Keratinocyte (primary cell): Measurements from ENCODE around the gene ERBB2. TPM values are rescaled to one million over a fixed set of nuclear protein-coding genes. Genes with fewer than 3 reads are reported as not detected.
"Not testable (repeated sequence)": the region's sequence is repeated elsewhere in the genome, so short reads cannot be mapped to it uniquely, and the experiment has no call there.

Experiments
- DNase-seq: peaks from one replicate; pipeline ENCODE4 v3.0.0-alpha.2; 2011; ENCODE audit warnings: low read depth, missing footprints, low spot score
- FAIRE-seq: peaks from 2 replicates; lab custom pipeline; 2011; peaks lifted over from hg19 to GRCh38; lab: Jason Lieb, UNC
- H2AFZ ChIP-seq: 2 replicates; pipeline ENCODE4 v1.6.0; 2012; ENCODE audit warnings: low read length, control low read depth, inconsistent platforms; ENCODE audit not compliant: control insufficient read depth
- H3K27ac ChIP-seq: 2 replicates; pipeline ENCODE4 v1.5.1; 2011; ENCODE audit warnings: low read length; ENCODE audit not compliant: control insufficient read depth, insufficient read depth
- H3K27me3 ChIP-seq: 3 replicates; pipeline ENCODE4 v1.6.0; 2011; ENCODE audit warnings: low read length; ENCODE audit not compliant: control insufficient read depth, insufficient read depth; ENCODE audit errors: extremely low read depth
- H3K36me3 ChIP-seq, 2 experiments: 2 replicates in 1 of 2; 3 replicates in 1 of 2; pipeline ENCODE4 v1.5.1; 2011; ENCODE audit warnings: low read length in 2 of 2, mild to moderate bottlenecking in 1 of 2; ENCODE audit not compliant: control insufficient read depth in 2 of 2, insufficient read depth in 2 of 2; ENCODE audit errors: extremely low read depth in 1 of 2
- H3K4me1 ChIP-seq: 3 replicates; pipeline ENCODE4 v1.5.1; 2011; ENCODE audit warnings: low read length; ENCODE audit not compliant: control insufficient read depth, insufficient read depth; ENCODE audit errors: extremely low read depth
- H3K4me2 ChIP-seq: 3 replicates; pipeline ENCODE4 v1.6.0; 2011; ENCODE audit warnings: low read depth, low read length; ENCODE audit not compliant: control insufficient read depth, insufficient read depth; ENCODE audit errors: extremely low read depth
- H3K4me3 ChIP-seq, 3 experiments: fragments of 200-600 bp in 1 of 3; sonication (generic) in 1 of 3; 2 replicates in 2 of 3; 3 replicates in 1 of 3; pipeline ENCODE4 v1.5.1; 2011 to 2016; ENCODE audit warnings: low read length in 3 of 3, mild to moderate bottlenecking in 3 of 3, control low read depth in 2 of 3, inconsistent platforms in 1 of 3, low read depth in 1 of 3, mixed read lengths in 1 of 3, mixed run types in 1 of 3, moderate library complexity in 1 of 3; ENCODE audit not compliant: control insufficient read depth in 2 of 3, insufficient read depth in 2 of 3; ENCODE audit errors: extremely low read depth in 1 of 3
- H3K79me2 ChIP-seq: 2 replicates; pipeline ENCODE4 v1.6.0; 2012; ENCODE audit warnings: low read length; ENCODE audit not compliant: control insufficient read depth, insufficient read depth
- H3K9ac ChIP-seq: 3 replicates; pipeline ENCODE4 v1.6.0; 2011; ENCODE audit warnings: low read length; ENCODE audit not compliant: control insufficient read depth, insufficient read depth; ENCODE audit errors: extremely low read depth
- H3K9me1 ChIP-seq: 3 replicates; pipeline ENCODE4 v1.6.0; 2011; ENCODE audit warnings: low read length; ENCODE audit not compliant: control insufficient read depth, insufficient read depth; ENCODE audit errors: extremely low read depth
- H3K9me3 ChIP-seq: 2 replicates; pipeline ENCODE4 v1.5.1; 2012; ENCODE audit warnings: low read depth, low read length; ENCODE audit not compliant: control insufficient read depth
- H4K20me1 ChIP-seq: 3 replicates; pipeline ENCODE4 v1.6.0; 2011; ENCODE audit warnings: low read length; ENCODE audit not compliant: control insufficient read depth, insufficient read depth; ENCODE audit errors: extremely low read depth
- CTCF ChIP-seq, 3 experiments: IDR thresholded peaks in 1 of 3; conservative IDR thresholded peaks in 1 of 3; optimal IDR thresholded peaks in 1 of 3; 2 replicates in 2 of 3; 3 replicates in 1 of 3; pipeline versions ENCODE3 to v1.5.1; 2011; ENCODE audit warnings: low read length in 3 of 3, mild to moderate bottlenecking in 3 of 3, moderate library complexity in 2 of 3, control low read depth in 1 of 3, inconsistent platforms in 1 of 3; ENCODE audit not compliant: insufficient read depth in 2 of 3; ENCODE audit errors: extremely low read depth in 1 of 3
- EZH2 ChIP-seq: IDR thresholded peaks from one replicate; pipeline ENCODE4 v1.6.1; 2012; ENCODE audit warnings: inconsistent platforms, mild to moderate bottlenecking, low read length, moderate library complexity
- dilution Hi-C: fragments of 300-500 bp; cut with MboI; formaldehyde crosslinking; loops from one replicate; pipeline ENCODE4 v1.7.0; 2020; ENCODE audit warnings: low sequenced_read_pairs; ENCODE audit not compliant: extremely low pct_ligation_motif_present
- polyA plus RNA-seq, 5 experiments: library from polyadenylated mRNA; depleted of rRNA in 3 of 5; stranded (reverse) in 3 of 5; stranded (forward) in 1 of 5; unstranded in 1 of 5; fragments of >200 nt; gene quantifications; 1 replicate in 1 of 5; 2 replicates in 3 of 5; 3 replicates in 1 of 5; pipeline versions ENCODE4 v1.2.1 to v1.2.3, GENCODE V29; 2011 to 2012; ENCODE audit warnings: missing spikeins in 2 of 5, low read depth in 1 of 5, low replicate concordance in 1 of 5

The ERBB2 gene
- polyA plus RNA-seq, 1 donor (not counting 4 experiments of a cell fraction or from before 2014, with no cell fraction given), result 21.4 TPM

- Histone ChIP-seq H3K4me3 (no peak overlapping the region), H3K4me2 (no peak overlapping the region), H3K9ac (no peak overlapping the region), H3K36me3 (peaks cover 0 to 2% of the 10 kb centered on the region in 2 experiments), H3K27ac (no peak overlapping the region), H4K20me1 (no peaks in the 10 kb centered on the region), H2AFZ (no peak overlapping the region), H3K9me1 (no peaks in the 10 kb centered on the region), H3K9me3 (no peaks in the 10 kb centered on the region), H3K4me1 (peaks cover 14% of the 10 kb centered on the region), H3K79me2 (peaks cover 13% of the 10 kb centered on the region), H3K27me3 (no peaks in the 10 kb centered on the region)
- TF ChIP-seq EZH2 (no peak), CTCF (optimal IDR thresholded peaks at IDR 0.05 in 1 of 3, IDR thresholded peaks at IDR 0.05 in 1 of 3, conservative IDR thresholded peaks at IDR 0.05 in 1 of 3; ENCODE audit: extremely low read depth in 1 of 3, insufficient read depth in 2 of 3, low read length in 3 of 3) (no peak)
- FAIRE-seq, result no peak
- no peak for DNase-seq
- dilution Hi-C loops, result no loop called here
Measured at GRCh38 chr17:39697961-39698360, 1.9 kb upstream of the ERBB2 start.

GRCh38 chr17:39699157-39699817, 577 bp upstream of the ERBB2 start:
- dilution Hi-C loops, DNase-seq, H3K9me3 ChIP-seq, H3K36me3 ChIP-seq, H4K20me1 ChIP-seq, H3K27me3 ChIP-seq, H3K9me1 ChIP-seq: not testable (repeated sequence)
- H3K27ac ChIP-seq, result peak overlapping the region; percentile 44
- peak overlapping the region; percentile 76 for H2AFZ ChIP-seq
- peaks cover 18% of the 10 kb centered on the region for H3K79me2 ChIP-seq
- peak; percentile 29 for FAIRE-seq
- peaks cover 14% of the 10 kb centered on the region for H3K4me1 ChIP-seq
- H3K9ac ChIP-seq, result peak overlapping the region; percentile 76
- H3K4me2 ChIP-seq, result peak overlapping the region; percentile 82
- peak overlapping the region; percentile 79 to 90 (median 87) for H3K4me3 ChIP-seq
